HepG2 (cell line): ENCODE measurements around the gene SEMA7A.

Source experiments
- CBFB ChIP-seq: sonication (generic); formaldehyde crosslinking; IDR thresholded peaks from 2 replicates; pipeline ENCODE4 v1.4.0; 2020; ENCODE audit warnings: missing genetic modification reagents
- CTCF ChIP-seq: sonication (generic); formaldehyde crosslinking; IDR thresholded peaks from 2 replicates; pipeline ENCODE4 v1.5.0; 2020; ENCODE audit warnings: mild to moderate bottlenecking, missing genetic modification reagents, moderate library complexity
- MED8 ChIP-seq: sonication (generic); formaldehyde crosslinking; IDR thresholded peaks from 2 replicates; pipeline ENCODE4 v1.8.1; 2023; ENCODE audit warnings: mild to moderate bottlenecking, missing genetic modification reagents; ENCODE audit not compliant: insufficient replicate concordance
- REPIN1 ChIP-seq: sonication (generic); formaldehyde crosslinking; IDR thresholded peaks from 2 replicates; pipeline ENCODE4 v1.8.0; 2022; ENCODE audit warnings: missing genetic modification reagents, low read depth, mild to moderate bottlenecking, borderline replicate concordance
- ZBTB43 ChIP-seq: sonication (generic); formaldehyde crosslinking; conservative IDR thresholded peaks from 2 replicates; pipeline ENCODE4 v1.4.0; 2020; ENCODE audit warnings: missing genetic modification reagents
- ZNF720 ChIP-seq: sonication (generic); formaldehyde crosslinking; IDR thresholded peaks from 2 replicates; pipeline ENCODE4 v1.4.0; 2020; ENCODE audit warnings: missing genetic modification reagents
- ZNF883 ChIP-seq: sonication (generic); formaldehyde crosslinking; IDR thresholded peaks from 2 replicates; pipeline ENCODE4 v1.5.1; 2020; ENCODE audit warnings: mild to moderate bottlenecking, missing genetic modification reagents; ENCODE audit errors: not compliant biosample characterization

GRCh38 chr15:74388363-74388951, 45.3 kb downstream of the SEMA7A start:
- TF ChIP-seq ZBTB43 (CRISPR knock-in tag) (no peak), MED8 (no peak), ZNF720 (CRISPR knock-in tag) (no peak), CTCF (CRISPR knock-in tag) (no peak), ZNF883 (CRISPR knock-in tag) (no peak), REPIN1 (CRISPR knock-in tag) (no peak), CBFB (CRISPR knock-in tag) (no peak)
